Activated CD8-positive, alpha-beta memory T cell treated with anti-CD3 and anti-CD28 coated beads, Interleukin-2, amount 50 U/mL, for 24 hours (primary cell): ENCODE measurements around the gene AP1AR.
"Not testable (repeated sequence)": the region's sequence is repeated elsewhere in the genome, so short reads cannot be mapped to it uniquely, and the experiment has no call there.

ENCODE experiments used
- DNase-seq: peaks from one replicate; pipeline ENCODE4 v3.0.0-alpha.2; 2020; ENCODE audit errors: extremely low read depth

AP1AR gene

GRCh38 chr4:112231779-112232713 lies at the start of gene AP1AR:
AP1AR (plus strand) TSS chr4:112231787; CDS start chr4:112232092, 305 bp downstream.
- DNase-seq = peak; percentile 60

GRCh38 chr4:112182604-112183003 lies 49.0 kb upstream of the AP1AR start:
- DNase-seq = no peak

- DNase-seq = no peak
Measured at GRCh38 chr4:112183252-112183651, 48.3 kb upstream of the AP1AR start.

- DNase-seq = no peak
Measured at GRCh38 chr4:112184438-112184837, 47.1 kb upstream of the AP1AR start.

- DNase-seq = no peak
Measured at GRCh38 chr4:112185334-112185733, 46.3 kb upstream of the AP1AR start.

GRCh38 chr4:112185740-112186670 lies 45.6 kb upstream of the AP1AR start:
- DNase-seq = no peak

GRCh38 chr4:112189754-112190153 lies 41.8 kb upstream of the AP1AR start:
- no peak for DNase-seq

- no peak for DNase-seq
Measured at GRCh38 chr4:112190684-112191083, 40.9 kb upstream of the AP1AR start.

GRCh38 chr4:112196461-112196860 lies 35.1 kb upstream of the AP1AR start:
- no peak for DNase-seq

- no peak for DNase-seq
Measured at GRCh38 chr4:112199041-112199440, 32.5 kb upstream of the AP1AR start.

GRCh38 chr4:112201915-112202505 lies 29.6 kb upstream of the AP1AR start:
- DNase-seq = no peak

- DNase-seq = no peak
Measured at GRCh38 chr4:112203593-112203992, 28.0 kb upstream of the AP1AR start.

- DNase-seq = no peak
Measured at GRCh38 chr4:112206431-112206830, 25.2 kb upstream of the AP1AR start.

- DNase-seq = not testable (repeated sequence)
Measured at GRCh38 chr4:112208137-112209095, 23.2 kb upstream of the AP1AR start.

GRCh38 chr4:112210777-112211176 lies 20.8 kb upstream of the AP1AR start:
- DNase-seq = no peak

- DNase-seq = no peak
Measured at GRCh38 chr4:112213091-112213490, 18.5 kb upstream of the AP1AR start.

- DNase-seq = no peak
Measured at GRCh38 chr4:112213856-112214255, 17.7 kb upstream of the AP1AR start.

- no peak for DNase-seq
Measured at GRCh38 chr4:112214390-112215264, 17.0 kb upstream of the AP1AR start.

GRCh38 chr4:112219826-112220366 lies 11.7 kb upstream of the AP1AR start:
- no peak for DNase-seq
